GM19035 (cell line): ENCODE data around the gene DOK7.

ENCODE experiments used
- ATAC-seq: cut with Tn5 transposase; IDR thresholded peaks from one replicate; pipeline ENCODE4 v1.9.1; 2021; ENCODE audit not compliant: unreplicated experiment

DOK7 gene, protein sequence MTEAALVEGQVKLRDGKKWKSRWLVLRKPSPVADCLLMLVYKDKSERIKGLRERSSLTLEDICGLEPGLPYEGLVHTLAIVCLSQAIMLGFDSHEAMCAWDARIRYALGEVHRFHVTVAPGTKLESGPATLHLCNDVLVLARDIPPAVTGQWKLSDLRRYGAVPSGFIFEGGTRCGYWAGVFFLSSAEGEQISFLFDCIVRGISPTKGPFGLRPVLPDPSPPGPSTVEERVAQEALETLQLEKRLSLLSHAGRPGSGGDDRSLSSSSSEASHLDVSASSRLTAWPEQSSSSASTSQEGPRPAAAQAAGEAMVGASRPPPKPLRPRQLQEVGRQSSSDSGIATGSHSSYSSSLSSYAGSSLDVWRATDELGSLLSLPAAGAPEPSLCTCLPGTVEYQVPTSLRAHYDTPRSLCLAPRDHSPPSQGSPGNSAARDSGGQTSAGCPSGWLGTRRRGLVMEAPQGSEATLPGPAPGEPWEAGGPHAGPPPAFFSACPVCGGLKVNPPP

DNA sequence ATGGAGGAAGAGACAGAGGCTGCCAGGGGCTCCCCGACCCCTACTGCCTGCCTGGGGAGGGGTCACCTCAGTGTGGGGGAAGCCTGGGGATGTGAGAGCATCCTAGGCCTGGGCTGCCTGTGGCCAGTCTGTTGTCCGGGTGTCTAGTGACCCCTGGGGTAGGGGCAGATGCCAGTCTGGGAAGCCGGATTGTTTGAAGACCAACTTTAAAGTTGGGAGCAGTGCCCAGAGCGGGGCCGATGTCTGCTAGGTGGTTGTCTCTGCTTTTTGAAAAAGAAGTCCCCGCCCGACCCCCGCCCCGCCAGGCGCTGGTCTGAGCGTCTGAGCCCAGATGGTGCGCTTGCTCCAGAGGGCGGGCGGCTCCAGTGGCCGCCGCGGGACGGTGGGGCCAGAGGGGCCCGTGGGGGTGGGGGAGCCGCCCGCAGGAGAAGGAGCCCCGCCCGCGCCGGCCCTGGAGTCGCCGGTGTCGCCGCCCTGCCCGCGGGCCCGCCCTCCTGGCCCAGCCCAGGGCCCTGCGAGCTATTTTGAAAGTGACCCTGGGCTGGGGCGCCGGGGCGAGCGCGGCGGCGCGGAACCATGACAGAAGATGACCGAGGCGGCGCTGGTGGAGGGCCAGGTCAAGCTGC is at the start of gene DOK7:
DOK7 (plus strand) TSS at position 517 of the 626 bp plus-strand sequence; CDS start at position 587, 70 bp downstream.
- no peak for ATAC-seq

DNA sequence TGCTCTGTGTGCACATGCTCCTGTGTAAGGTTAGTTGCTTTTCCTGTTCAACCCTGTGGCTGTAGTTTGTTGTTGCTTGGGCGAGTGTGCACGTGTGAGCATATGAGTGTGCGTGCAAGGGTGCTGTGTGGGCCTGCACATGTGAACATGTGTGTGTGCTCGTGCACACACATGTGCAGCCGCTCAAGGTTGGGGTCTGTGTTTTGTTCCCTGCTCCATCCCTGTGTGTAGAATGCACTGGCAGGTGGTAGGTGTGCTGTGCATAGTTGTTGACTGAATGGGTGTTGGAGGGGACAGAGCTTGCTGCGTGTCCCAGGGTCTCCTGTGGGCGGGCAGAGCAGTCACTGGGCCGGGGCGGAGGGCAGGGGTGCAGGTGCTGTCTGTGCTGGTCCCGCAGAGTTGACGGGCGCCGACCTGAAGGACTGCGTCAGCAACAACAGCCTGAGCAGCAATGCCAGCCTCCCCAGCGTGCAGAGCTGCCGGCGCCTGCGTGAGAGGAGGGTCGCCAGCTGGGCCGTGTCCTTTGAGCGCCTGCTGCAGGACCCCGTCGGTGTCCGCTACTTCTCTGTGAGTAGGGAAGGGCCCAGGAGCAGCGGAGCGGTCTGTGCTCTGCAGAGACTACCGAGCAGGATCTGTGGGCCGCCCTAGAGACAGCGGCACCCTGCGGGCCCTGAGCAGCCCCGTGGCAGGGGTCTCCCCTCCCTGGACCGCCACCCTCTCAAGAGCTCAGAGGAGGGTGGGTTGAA is 49.3 kb upstream of the DOK7 start:
- no peak for ATAC-seq

DNA sequence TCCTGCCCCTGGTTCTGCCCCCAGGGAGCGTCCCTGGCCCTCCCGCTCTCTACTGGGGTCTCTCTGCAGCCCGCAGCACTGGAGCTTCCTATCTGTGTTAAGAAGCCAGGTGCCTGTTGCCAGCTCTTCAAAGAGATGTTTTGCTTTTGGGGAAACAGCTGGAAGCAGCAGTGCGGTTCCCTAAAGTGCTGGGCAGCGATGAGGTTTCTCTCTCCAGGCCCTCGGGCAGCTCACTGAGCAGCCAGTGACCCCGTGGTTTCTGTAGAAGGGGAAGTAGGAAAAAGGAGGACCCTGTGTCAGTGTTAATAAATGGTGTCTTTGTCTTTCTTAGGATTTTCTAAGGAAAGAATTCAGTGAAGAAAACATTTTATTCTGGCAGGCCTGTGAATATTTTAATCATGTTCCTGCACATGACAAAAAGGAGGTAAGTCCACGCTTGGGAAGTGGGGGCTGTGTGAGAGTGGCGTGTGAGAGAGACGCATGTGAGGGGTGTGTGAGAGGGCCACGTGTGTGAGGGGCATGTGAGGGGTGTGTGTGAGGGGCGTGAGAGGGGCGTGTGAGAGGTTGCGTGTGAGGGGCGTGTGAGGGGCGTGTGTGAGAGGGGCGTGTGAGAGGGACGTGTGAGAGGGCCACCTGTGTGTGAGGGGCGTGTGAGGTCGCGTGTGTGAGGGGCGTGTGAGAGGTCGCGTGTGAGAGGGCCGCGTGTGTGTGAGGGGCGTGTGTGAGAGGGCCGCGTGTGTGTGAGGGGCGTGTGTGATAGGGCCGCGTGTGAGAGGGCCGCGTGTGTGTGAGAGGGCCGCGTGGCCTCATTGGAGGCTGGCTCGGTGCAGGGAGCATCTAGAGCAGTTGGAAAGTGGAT is 48.5 kb upstream of the DOK7 start:
- no peak for ATAC-seq

DNA sequence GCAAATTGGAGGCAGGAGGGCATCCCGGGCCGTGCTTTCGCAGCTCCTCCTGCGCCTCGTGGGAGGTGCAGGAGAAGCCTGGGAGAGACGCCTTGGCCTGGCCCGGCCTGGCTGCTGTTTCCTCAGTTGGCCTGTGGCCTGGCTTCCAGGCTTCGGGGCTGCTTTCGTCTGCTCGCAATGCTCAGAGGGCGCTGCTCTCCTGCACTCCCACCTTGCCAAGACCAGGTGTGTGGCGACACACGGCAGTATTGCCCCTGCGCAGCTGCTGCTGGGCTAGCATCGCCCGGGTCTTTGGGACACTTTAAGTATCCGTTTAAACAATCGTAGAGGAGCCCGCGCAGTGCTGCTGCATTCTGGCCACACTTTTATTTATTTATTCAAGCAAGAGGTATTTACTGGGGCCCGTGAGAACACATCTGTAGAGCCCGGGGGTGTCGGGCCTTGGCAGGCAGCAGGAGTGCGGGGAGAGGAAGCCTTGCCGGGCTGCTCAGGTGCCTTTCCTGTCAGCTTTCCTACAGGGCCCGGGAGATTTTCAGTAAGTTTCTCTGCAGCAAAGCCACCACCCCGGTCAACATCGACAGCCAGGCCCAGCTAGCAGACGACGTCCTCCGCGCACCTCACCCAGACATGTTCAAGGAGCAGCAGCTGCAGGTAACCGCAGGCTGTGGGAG is 47.5 kb upstream of the DOK7 start:
- no peak for ATAC-seq

DNA sequence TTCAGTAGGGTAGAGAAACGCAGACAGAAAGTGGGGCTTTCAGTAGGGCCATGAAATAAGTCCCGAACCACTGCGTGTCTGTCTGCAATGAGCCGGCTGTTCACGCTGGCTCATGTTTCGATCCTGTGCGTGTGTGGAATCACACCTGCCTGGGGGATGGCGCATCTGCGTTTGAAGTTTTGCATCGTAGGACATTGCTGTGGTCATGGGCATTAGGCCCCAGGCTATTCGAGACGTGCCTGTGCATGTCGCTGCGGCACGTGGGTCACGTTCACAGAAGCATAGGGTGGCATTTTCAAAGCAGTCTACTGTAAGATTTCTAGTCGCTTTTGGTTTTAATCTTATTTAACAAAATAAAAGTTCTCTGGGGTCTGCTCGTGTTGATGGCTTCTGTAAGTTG is 46.8 kb upstream of the DOK7 start:
- ATAC-seq = no peak

DNA sequence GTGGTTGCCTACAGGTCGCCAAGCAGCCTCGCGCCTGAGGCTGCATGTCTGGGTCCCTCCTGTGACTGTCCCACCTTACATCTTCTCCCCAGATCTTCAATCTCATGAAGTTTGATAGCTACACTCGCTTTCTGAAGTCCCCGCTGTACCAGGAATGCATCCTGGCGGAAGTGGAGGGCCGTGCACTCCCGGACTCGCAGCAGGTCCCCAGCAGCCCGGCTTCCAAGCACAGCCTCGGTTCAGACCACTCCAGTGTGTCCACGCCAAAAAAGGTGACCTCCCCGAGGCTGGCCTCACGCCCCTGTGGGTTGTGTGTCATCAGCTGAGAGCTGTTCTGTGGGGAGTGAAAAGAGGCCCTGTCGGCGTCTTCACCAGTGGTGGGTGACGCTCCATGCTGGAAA is 46.3 kb upstream of the DOK7 start:
- no peak for ATAC-seq

DNA sequence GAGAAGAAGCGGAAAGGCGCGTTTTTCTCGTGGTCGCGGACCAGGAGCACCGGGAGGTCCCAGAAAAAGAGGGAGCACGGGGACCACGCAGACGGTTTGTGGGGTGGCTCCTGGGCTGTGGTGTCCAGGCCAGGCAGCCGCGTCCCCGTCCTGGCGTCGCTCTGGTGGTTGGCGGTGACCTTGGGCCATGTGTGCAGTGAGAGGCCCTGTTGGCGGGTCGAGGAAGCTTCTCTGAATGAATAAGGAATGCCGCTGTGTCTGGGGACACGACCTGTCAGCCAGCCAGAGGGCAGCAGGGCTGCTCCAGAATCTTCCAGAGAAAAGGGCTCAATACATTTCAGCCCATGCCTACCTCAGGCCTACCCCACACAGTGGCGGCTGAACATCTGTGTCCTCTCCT is 45.7 kb upstream of the DOK7 start:
- ATAC-seq = no peak

DNA sequence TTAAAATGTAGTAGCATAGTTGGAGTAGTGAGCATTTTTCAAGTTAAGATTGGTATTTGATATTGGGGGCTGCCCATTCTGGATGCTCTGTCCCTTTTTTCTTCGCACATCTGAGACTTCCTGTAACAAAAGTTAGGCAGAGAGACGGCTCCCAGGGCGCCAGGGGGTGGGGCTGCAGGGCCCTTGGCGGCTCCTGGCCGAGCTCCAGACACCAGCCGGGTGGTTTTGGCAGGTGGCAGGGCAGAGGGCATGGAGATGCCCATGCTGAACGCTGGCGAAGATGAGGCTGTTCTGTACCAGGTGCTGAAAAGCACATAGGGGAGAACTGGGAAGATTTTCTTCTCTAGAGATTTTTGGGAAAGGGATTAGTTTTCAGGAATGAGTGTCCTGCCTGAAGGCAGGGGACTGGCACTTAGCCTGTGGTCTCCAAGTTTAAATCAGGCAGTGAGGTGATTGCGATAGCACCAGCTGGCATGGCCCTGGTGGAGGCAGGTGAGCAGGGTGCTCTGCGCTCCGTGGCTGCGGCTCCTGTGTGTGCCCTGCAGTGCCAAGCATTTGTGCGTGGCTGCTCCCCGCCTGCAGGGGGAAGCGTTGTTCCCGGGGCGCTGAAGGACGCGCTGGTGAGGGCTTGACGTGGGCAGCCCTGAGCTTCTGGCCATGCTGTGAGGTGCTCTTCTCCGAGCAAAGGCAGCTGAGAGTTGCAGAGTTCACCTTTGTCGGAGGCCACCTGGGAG is 44.9 kb upstream of the DOK7 start:
- no peak for ATAC-seq

DNA sequence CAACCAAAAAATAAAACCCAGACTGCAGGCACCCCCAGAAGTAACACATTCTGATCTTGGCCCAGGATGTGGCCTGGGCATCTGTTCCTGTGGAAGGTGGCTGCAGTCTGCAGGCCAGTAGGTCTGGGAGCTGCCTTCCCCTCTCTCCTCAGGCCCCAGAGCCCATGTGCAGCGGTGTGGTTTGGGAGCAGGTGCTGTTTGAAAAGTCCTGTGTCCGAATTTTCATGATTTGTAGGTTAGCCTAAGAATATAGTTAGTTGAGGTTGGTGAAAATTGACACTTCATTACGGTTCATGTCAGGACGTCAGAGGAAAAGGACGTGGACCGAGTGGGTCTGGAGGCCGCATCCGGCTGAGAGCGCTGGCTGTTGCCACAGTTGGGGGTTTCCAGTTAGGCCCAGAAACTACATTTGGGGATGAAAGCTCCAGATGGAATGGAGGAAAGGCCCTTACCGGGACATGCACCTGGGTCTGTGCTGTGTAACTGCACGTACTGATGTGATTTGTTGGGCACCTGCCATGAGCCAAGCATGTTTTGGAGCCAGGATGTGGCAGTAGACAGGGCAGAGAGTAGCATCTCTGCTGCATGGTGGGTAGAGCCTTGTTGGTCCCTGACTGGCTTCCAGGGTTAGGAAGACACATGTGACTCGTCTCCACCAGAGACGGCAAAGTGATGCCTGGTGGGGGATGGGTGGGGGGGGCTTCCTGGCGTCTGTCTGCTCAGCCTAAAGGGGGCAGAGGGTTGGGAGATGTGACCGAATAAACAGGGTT is 43.1 kb upstream of the DOK7 start:
- no peak for ATAC-seq

DNA sequence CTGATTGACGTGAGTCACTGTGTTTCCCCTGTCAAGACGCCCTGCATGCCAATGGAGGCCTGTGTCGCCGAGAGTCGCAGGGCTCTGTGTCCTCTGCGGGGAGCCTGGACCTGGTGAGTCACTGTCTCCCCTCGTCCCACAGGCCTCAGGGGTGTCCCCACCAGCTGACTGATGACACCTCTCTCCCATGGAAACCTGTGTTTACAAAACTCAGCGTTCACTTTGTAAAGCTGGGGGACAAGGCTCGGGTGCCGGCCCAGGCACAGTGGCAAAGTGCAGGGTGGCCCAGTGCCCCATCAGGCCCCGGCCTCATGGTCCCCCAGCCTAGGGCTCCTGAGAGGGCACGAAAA is 42.5 kb upstream of the DOK7 start:
- ATAC-seq = no peak

DNA sequence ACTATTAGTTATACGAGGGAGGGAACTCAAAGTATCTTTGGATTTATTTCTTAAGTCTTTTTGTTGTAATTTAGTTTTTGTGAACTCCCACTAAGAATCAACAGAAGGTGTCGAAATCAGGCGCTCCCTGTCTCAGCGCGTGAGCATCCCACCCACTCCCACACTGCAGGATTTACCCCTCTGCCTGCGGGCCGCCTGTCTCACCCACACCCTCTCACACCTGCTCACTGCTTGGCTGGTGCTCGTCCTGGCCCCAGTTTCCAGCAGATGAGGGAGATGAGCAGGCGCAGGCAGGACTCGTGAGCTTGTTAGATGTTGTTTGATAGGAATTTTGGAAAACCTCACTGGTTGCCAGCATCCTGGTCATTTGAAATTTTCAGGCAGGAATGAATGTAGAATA is 42.1 kb upstream of the DOK7 start:
- no peak for ATAC-seq

DNA sequence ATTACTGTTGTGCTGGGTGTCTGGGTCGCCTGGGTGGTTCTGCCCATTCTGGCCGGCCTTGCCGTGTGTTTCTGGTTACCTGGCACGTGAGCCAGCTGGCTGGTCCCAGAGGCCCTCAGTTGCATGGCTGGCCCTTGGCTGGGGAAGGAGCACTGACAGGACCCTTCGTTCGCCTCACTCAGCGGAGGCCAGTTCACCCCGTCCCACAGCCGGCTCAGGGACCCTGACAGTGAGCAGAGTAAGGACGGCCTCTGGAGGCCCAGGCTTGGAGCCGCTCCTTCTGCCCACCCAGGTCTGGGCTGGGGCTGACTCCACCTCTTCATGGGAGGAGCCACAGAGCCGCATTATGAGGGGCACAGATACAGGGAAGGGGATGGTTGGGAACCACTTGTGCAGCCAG is 41.6 kb upstream of the DOK7 start:
- ATAC-seq = no peak

DNA sequence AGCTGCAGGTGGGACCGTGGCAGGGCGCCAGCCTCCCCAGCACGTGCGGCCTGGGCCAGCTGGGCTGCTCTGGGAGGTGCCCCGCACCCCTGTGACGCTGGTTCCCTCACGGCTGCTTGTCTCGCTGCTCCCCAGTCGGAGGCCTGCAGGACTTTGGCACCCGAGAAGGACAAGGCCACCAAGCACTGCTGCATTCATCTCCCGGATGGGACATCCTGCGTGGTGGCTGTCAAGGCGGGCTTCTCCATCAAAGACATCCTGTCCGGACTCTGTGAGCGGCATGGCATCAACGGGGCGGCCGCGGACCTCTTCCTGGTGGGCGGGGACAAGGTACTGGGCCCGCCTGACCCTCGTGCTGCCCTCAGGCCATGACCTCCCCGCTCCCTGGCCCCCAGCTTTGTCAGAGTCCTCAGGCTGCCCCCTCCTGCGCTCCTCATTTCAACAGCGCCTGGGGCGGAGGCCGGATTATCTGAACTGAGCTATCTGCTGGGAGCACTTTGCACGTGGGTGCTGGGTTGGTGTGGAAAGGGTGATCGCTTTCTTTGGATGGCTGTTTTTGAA is 40.8 kb upstream of the DOK7 start:
- ATAC-seq = no peak

DNA sequence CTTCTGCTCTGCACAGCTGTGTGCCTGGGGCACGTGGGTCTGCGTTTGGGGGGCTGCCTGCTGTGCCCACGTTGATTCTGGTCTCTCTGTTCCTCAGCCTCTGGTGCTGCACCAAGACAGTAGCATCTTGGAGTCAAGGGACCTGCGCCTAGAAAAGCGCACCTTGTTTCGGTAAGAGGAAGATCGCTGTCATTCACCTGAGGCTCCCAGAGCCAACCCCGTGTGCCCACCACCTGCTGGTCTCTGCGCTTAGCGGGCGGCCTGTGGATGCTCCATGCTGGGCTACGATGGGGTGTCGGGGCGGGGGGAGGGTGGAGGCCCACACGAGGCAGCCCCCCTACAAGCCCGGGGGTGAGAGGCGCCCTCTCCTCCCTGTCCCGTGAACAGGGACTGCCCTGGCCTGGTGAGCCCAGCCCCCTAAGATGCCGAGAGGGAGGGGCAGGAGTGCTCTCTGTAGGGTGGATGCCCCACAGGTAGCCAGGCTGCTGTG is 40.3 kb upstream of the DOK7 start:
- ATAC-seq = no peak

DNA sequence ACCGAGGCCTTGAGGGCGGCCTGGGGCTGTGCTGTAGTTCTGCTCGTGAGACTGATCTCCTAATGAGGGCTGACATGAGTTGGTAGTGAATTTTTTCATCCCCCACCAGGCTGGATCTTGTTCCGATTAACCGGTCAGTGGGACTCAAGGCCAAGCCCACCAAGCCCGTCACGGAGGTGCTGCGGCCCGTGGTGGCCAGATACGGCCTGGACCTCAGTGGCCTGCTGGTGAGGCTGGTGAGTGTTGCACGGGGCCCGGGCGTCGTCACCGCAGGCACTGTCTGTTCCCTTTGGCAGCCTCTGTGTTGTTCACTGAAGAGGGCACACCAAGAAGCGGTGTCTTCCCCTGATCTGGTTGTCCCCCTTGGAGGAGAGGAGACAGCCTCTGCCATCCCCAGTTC is 39.7 kb upstream of the DOK7 start:
- ATAC-seq = no peak

DNA sequence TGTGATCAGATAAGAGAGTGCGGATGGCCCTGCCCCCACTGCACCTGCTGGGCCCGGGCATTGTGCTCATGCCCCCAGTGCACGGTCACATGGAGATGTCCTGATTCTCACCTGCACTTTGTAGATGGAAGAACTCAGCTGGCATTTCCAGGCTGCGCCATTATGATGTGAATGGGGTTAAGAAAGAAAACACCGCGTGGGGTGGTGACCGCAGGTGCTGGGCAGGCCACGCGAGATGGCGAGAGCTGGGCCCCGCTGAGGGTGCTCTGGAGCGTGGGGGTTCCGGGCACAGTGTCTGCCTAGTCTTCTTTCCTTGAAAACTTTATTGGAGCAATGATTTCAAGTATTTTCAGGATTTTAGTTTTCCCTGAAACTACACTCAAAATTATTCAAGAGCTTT is 39.2 kb upstream of the DOK7 start:
- no peak for ATAC-seq

DNA sequence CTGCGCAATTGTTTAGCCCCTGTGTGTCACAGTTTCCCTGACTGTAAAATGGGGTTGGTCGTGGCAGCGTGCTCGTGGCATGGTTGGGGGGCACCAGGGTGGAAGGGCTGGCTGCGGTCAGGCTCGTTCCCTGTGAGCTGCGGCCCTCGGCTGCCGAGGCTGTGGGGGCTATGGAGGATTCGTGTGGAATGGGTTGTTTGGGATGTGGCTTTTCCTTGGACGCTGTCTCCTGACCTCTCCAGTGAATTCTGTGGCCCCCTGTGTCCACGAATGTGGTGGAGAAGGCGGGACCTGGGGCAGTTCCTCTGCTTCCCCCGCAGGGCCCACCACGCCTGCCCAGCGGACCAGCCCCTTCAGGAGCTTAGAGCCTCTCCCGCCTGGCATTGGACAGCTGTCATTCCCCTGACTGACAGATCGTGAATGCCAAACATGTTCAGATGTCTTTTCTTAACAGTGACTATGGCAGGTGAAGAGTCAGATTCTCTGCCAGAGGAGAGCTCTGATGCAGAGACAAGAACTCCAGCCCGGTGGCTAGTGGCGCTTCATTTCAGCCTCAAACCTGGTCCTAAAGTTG is 38.5 kb upstream of the DOK7 start:
- ATAC-seq = no peak

DNA sequence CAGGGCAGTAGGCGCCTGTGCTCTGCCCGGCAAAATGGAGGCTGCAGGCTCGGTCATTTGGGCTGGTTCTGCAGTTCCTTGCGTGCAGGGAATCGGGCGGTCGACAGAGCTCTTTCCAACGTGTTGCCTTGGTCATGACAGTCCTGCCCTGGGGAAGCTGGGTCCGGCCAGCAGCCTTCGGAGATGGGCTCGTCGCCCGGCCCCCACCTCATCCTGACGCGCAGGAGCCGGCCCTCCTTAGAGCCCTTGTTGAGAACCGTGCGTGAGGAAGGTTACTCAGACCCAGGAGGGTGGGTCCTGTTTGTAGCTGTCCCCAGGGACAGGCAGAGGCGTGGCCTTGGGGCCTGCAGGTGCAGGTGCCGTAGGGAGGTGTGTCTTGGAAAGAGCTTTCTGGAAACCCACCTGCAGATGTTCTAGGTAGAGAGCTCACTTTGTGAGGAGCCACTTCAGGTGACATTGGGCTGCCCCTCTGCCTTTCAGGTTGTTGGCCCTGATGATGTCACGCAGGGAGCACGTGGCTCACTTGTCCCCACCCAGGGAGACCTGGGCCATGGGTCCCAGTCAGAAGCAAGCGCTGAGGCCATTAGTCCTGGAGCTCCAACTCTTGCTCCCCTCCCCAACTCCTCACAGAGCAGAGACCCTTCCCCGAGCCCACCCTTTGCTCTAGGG is 36.5 kb upstream of the DOK7 start:
- ATAC-seq = no peak
